Adipocyte (in vitro differentiated cells): ENCODE measurements around the gene GAS5.
"Not testable (repeated sequence)": the region's sequence is repeated elsewhere in the genome, so short reads cannot be mapped to it uniquely, and the experiment has no call there.

Experiments used
- DNase-seq: peaks from one replicate; pipeline ENCODE4 v3.0.0-alpha.2; 2015; ENCODE audit warnings: low read depth
- H3K27me3 ChIP-seq: replicated peaks from 2 replicates; pipeline ENCODE4 v1.7.0; 2013; ENCODE audit warnings: mild to moderate bottlenecking, low read length, moderate library complexity; ENCODE audit not compliant: control insufficient read depth, insufficient read depth
- H3K36me3 ChIP-seq: 2 replicates; pipeline ENCODE4 v1.7.0; 2013; ENCODE audit warnings: low read length, mild to moderate bottlenecking, moderate library complexity; ENCODE audit not compliant: control insufficient read depth, insufficient read depth, severe bottlenecking
- H3K4me1 ChIP-seq: 2 replicates; pipeline ENCODE4 v1.7.0; 2013; ENCODE audit warnings: mild to moderate bottlenecking, low read length, moderate library complexity; ENCODE audit not compliant: control insufficient read depth, insufficient read depth
- H3K4me3 ChIP-seq: 2 replicates; pipeline ENCODE4 v1.7.0; 2013; ENCODE audit warnings: mild to moderate bottlenecking, low read length, moderate library complexity
- H3K9ac ChIP-seq: 2 replicates; pipeline ENCODE4 v1.7.0; 2013; ENCODE audit warnings: mild to moderate bottlenecking, low read length, moderate library complexity
- H3K9me3 ChIP-seq: 2 replicates; pipeline ENCODE4 v1.7.0; 2013; ENCODE audit warnings: mild to moderate bottlenecking, low read length, moderate library complexity; ENCODE audit not compliant: control insufficient read depth

GAS5 gene

GRCh38 chr1:173869021-173869359 lies 1.2 kb upstream of the GAS5 start:
- DNase-seq = no peak

GRCh38 chr1:173868266-173869020 lies 654 bp upstream of the GAS5 start, which contains the start of gene ZBTB37:
Gene ZBTB37, plus strand, starts transcription at chr1:173868380. Its CDS starts 1,846 bp downstream, at chr1:173870226.
- peak; percentile 80 for DNase-seq
- peak within 1 kb of the TSS; percentile 95 for H3K9ac ChIP-seq
- peak within 1 kb of the TSS; percentile 100 for H3K4me3 ChIP-seq
- no peaks in the 10 kb centered on the region for H3K9me3 ChIP-seq
- no peaks in the 10 kb centered on the region for H3K27me3 ChIP-seq
- H3K36me3 ChIP-seq = peaks cover 48% of the 10 kb centered on the region
- H3K4me1 ChIP-seq = peaks cover 46% of the 10 kb centered on the region

More at GRCh38 chr1:173869021-173869359, 1.2 kb upstream of the GAS5 start:
- Histone ChIP-seq H3K4me1 (peaks cover 41% of the 10 kb centered on the region), H3K27me3 (no peaks in the 10 kb centered on the region), H3K36me3 (peaks cover 46% of the 10 kb centered on the region), H3K4me3 (peak overlapping the region; percentile 100), H3K9ac (peak overlapping the region; percentile 95), H3K9me3 (no peaks in the 10 kb centered on the region)

DNA sequence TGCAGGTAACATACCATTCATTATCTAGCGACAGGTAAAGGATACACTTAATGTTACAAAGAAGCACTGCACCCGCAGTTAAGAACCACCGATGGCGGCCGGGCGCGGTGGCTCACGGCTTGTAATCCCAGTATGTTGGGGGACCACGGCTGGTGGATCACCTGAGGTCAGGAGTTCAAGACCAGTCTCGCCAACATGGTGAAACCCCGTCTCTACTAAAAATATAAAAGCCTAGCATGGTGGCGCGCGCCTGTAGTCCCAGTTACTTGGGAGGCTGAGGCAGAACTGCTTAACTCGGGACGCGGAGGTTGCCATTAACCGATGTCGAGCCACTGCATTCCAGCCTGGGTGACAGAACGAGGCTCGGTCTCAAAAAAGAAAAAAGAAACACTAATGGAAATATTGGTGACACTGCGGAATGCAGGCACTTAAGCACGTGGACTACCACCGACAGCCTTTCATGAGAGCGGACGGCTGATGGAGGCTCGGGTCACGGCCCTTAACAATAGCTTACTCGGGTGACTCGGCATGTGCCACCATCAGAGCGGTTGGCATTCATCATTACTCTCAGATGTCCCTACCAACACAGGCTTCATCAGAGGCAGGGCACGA lies 542 bp downstream of the GAS5 start:
- DNase-seq = no peak
- H3K9ac ChIP-seq = peak overlapping the region; percentile 95
- H3K4me3 ChIP-seq = peak overlapping the region; percentile 100
- H3K27me3 ChIP-seq = no peaks in the 10 kb centered on the region
- H3K36me3 ChIP-seq = peaks cover 60% of the 10 kb centered on the region
- no peaks in the 10 kb centered on the region for H3K9me3 ChIP-seq
- peaks cover 49% of the 10 kb centered on the region for H3K4me1 ChIP-seq

DNA sequence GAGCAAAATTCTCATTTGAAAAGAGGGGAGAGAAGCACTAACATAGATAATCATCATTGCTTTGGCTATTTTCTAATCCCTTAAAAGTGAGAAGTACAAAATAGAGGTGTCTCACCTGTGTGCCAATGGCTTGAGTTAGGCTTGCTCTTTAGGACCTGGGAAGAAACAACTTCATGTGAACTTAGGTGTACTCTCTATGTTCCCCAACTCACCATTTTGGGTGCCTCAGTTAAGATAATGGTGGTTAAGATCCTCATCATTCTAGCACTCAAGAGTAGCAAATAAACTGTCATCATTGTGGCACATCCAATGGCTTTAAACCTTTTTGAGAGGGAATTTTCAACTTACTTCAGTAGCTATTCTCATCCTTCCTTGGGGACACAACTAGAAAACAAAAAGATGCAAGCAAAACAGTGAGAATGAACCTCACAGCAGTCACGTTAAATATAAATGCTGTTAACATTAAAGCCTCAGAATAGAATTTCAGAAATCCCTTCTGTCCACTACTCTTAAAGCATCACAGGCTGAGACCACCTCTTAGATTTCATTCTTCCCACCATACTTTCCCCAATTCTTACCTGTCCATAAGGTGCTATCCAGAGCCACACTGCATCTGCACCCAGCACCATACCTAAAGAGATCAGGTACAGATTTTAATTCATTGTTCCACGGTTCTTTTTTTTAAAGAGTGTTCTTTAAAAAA lies 1.2 kb downstream of the GAS5 start:
- peaks cover 49% of the 10 kb centered on the region for H3K4me1 ChIP-seq
- peaks cover 62% of the 10 kb centered on the region for H3K36me3 ChIP-seq
- DNase-seq = no peak
- H3K4me3 ChIP-seq = peak overlapping the region; percentile 100
- H3K9me3 ChIP-seq = no peaks in the 10 kb centered on the region
- H3K27me3 ChIP-seq = no peaks in the 10 kb centered on the region
- H3K9ac ChIP-seq = peak overlapping the region; percentile 95

DNA sequence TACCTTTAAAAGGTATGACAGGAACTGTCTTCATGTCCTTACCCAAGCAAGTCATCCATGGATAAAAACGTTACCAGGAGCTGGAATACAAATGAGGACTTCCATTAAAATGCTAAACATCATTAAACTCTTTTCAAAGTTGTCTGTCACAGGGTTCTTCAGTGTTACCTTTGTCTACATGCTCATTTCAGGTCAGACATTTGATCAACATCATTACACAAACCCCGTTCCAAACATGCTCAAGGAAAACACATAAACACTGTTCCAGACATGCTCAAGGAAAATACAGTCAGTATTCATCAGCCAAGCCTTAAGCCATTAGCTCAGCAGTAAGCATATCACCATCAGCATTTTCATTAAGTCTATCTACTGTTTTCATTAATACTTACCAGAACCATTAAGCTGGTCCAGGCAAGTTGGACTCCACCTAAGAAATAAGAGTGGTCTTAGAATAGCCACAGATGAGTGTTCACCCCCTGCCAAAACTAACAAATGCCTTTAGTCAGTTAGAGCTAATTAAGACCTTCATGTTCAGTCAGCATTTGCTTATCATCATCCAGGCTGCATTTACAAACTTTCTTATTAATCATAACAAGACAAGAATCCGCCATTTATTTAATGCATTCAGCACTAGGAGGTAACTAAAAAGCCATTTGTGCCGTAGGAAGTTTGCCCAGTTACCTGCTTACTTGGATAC lies 2.2 kb downstream of the GAS5 start:
- peak overlapping the region; percentile 100 for H3K4me3 ChIP-seq
- DNase-seq = no peak
- peak overlapping the region; percentile 95 for H3K9ac ChIP-seq
- H3K36me3 ChIP-seq = peaks cover 56% of the 10 kb centered on the region
- H3K9me3 ChIP-seq = no peaks in the 10 kb centered on the region
- H3K4me1 ChIP-seq = peaks cover 49% of the 10 kb centered on the region
- H3K27me3 ChIP-seq = no peaks in the 10 kb centered on the region

GRCh38 chr1:173864179-173864867 lies 3.5 kb downstream of the GAS5 start:
- H3K4me1 ChIP-seq = peaks cover 40% of the 10 kb centered on the region
- H3K9me3 ChIP-seq = no peaks in the 10 kb centered on the region
- H3K9ac ChIP-seq = peak overlapping the region; percentile 39
- peak overlapping the region; percentile 100 for H3K4me3 ChIP-seq
- DNase-seq = no peak
- H3K27me3 ChIP-seq = no peaks in the 10 kb centered on the region
- H3K36me3 ChIP-seq = peaks cover 56% of the 10 kb centered on the region

GRCh38 chr1:173863224-173864161 lies 4.3 kb downstream of the GAS5 start:
- Histone ChIP-seq H3K27me3 (no peaks in the 10 kb centered on the region), H3K4me3 (peak overlapping the region; percentile 100), H3K9ac (peak overlapping the region; percentile 39), H3K9me3 (no peaks in the 10 kb centered on the region), H3K36me3 (peaks cover 60% of the 10 kb centered on the region), H3K4me1 (peaks cover 34% of the 10 kb centered on the region)
- no peak for DNase-seq

DNA sequence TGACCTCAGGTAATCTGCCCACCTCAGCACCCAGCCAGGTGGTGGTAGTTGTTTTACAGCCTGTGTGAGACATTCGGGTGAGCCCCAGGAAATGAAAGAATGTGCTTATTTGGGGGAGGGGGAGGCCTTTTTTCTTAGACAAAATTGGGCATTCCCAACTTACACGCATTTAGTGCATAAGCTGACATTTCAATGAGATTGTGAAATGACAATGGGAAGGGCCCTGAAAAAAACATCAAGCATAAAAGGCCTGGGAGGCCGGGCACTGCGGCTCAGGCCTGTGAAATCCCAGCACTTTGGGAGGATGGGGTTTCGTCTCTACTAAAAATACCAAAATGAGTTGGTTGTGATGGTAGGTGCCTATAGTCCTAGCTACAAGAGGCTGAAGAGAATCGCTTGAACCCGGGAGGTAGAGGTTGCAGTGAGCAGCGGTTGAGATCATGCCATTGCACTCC lies 5.0 kb downstream of the GAS5 start:
- no peak for DNase-seq
- H3K36me3 ChIP-seq = peaks cover 67% of the 10 kb centered on the region

GRCh38 chr1:173862146-173862768 lies 5.5 kb downstream of the GAS5 start:
- not testable (repeated sequence) for DNase-seq, H3K9ac ChIP-seq, H3K9me3 ChIP-seq, H3K4me3 ChIP-seq, H3K27me3 ChIP-seq
- peaks cover 72% of the 10 kb centered on the region for H3K36me3 ChIP-seq
- peaks cover 34% of the 10 kb centered on the region for H3K4me1 ChIP-seq

More for the DNA sequence above, 5.0 kb downstream of the GAS5 start:
- H3K9ac ChIP-seq = no peak overlapping the region
- H3K27me3 ChIP-seq = no peaks in the 10 kb centered on the region
- peaks cover 34% of the 10 kb centered on the region for H3K4me1 ChIP-seq
- H3K9me3 ChIP-seq = no peaks in the 10 kb centered on the region
- no peak overlapping the region for H3K4me3 ChIP-seq
